ENCODE results near the gene PRR23E.

Gene PRR23E

DNA sequence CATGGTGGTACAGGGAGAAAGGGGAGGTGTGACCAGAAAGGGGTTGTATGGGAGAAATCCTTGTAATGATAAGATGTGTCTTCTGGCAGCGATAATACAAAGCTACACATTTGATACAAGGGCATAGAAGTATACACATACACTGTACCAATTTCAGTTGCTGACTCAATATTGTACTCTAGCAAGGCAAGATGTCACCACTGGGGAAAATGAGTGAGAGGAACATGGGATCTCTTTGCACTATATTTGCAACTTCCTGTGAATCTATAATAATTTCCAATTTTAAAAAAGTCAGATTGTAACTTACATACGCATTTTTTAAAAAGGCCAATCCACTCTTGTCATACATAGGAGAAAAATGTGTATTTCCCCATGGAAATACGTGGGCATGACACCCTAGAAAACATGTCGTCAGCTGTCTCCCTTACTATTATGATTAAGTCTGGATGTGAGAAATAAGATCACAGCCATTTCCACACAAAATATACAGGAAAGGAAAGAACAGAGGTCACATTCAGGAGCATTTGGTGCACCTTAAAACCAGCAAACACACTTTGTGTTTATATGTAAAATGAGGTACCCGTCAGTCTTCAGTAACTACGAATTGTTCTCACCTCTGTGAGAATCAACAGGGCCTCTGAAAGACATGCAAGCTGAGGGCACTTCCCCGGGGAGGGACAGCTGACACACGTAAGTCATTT lies 22.9 kb downstream of the PRR23E start:
- no peak overlapping the region for H3K27ac ChIP-seq (ENCODE audit: insufficient read depth, low read depth, low read length, poor library complexity, severe bottlenecking)
- peaks cover 22% of the 10 kb centered on the region for H3K4me1 ChIP-seq (ENCODE audit: control insufficient read depth, insufficient read depth, low read length)
- no peaks in the 10 kb centered on the region for H3K36me3 ChIP-seq (ENCODE audit: control insufficient read depth, insufficient read depth, low read length)
- H3K27me3 ChIP-seq (ENCODE audit: control insufficient read depth, insufficient read depth, low read length, poor library complexity, severe bottlenecking): no peaks in the 10 kb centered on the region
- 62 to 73% methylated on average over 6 to 8 of the region's 8 CpGs for WGBS, 2 experiments
- H3K4me3 ChIP-seq (ENCODE audit: insufficient read depth, low read depth, low read length): no peak overlapping the region
- H3K9me3 ChIP-seq (ENCODE audit: control insufficient read depth, low read length): no peaks in the 10 kb centered on the region

DNA sequence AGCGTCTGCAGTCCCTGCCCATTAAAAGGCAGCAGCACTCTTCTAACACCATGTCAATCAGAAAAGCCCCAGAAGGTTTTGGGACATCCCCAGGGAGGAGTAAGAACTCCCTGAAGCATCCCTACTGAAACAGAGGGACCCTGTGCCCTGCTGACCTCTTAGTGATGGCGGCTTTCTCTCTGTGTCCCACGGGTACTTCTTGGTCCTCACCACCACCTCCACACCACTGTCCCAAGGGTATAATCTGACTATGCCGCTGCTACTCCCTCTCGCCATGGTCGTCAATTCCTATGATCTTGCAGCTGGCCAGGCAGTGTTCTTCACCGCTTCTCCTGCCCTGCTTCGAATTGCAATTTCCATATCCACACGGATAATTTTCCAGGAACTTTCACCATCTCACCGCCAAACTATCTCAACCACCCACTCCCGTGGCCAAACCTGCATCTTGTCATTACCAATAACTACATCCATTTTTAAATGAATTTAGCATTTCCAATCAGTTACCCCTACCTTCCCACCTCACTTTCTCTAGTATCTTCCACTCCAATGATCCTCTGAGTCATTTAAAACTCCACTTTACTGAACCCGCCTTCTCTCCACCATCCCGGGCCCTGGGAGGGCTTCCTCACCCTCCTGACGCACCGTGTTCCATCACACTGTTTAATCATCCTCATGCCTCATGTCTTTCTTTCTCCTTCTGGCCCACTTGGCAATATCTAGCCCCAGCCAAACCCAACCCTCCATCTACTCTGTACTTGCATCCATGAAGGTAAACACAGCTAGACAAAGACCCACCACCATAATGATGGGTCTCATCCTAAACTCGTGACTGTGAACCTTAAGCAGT lies 23.7 kb downstream of the PRR23E start:
- Histone ChIP-seq H3K36me3 (ENCODE audit: control insufficient read depth, insufficient read depth, low read length) (no peaks in the 10 kb centered on the region), H3K4me1 (ENCODE audit: control insufficient read depth, insufficient read depth, low read length) (peaks cover 29% of the 10 kb centered on the region), H3K9me3 (ENCODE audit: control insufficient read depth, low read length) (no peaks in the 10 kb centered on the region), H3K4me3 (ENCODE audit: insufficient read depth, low read depth, low read length) (no peak overlapping the region), H3K27ac (ENCODE audit: insufficient read depth, low read depth, low read length, poor library complexity, severe bottlenecking) (no peak overlapping the region), H3K27me3 (ENCODE audit: control insufficient read depth, insufficient read depth, low read length, poor library complexity, severe bottlenecking) (no peaks in the 10 kb centered on the region)
- 89% methylated on average over 16 of the region's 16 CpGs for WGBS, 2 experiments

DNA sequence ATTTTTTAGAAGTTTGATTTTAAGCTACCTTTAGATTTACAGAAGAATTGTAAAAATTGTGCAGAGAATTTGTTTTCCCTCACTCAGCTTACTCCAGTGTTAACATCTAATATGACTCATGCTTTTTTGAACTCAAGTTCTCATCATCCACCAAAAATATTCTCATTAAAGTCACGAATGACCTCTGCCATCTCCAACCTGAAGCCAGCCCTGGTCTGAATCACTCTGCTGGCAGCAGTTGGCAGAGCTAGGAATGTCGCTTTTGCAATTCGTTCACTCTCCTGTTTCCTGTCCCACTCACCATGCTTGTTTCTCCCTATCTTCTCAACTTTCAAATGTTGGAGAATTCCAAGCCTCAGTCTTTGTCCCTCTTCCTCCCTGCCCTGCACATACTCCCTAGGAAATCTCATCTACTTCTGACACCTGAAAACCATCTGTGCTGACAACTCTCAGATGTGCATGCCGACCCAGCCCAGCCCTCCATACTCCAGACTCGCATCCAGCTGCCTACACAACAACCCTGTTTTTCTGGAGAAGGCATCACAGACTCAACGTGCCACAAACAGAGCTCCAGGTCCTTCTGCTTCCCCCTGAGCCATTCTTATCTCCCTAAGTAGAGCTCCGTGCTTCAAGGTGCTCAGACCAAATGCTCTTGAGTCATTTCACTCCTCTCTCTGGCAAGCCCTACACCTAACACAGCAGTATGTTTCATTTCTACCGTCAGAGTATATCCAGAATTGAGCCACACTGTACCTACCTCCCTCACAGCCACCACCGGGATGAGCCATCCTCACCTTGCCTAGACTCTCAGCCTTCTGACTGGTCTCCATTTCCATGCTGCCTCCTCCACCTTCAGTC lies 24.9 kb downstream of the PRR23E start:
- H3K36me3 ChIP-seq (ENCODE audit: control insufficient read depth, insufficient read depth, low read length): no peaks in the 10 kb centered on the region
- H3K27ac ChIP-seq (ENCODE audit: insufficient read depth, low read depth, low read length, poor library complexity, severe bottlenecking): no peak overlapping the region
- WGBS, 2 experiments: 90 to 93% methylated on average over 9 of the region's 9 CpGs
- H3K9me3 ChIP-seq (ENCODE audit: control insufficient read depth, low read length): no peaks in the 10 kb centered on the region
- no peak overlapping the region for H3K4me3 ChIP-seq (ENCODE audit: insufficient read depth, low read depth, low read length)
- H3K27me3 ChIP-seq (ENCODE audit: control insufficient read depth, insufficient read depth, low read length, poor library complexity, severe bottlenecking): no peaks in the 10 kb centered on the region
- H3K4me1 ChIP-seq (ENCODE audit: control insufficient read depth, insufficient read depth, low read length): peaks cover 34% of the 10 kb centered on the region

DNA sequence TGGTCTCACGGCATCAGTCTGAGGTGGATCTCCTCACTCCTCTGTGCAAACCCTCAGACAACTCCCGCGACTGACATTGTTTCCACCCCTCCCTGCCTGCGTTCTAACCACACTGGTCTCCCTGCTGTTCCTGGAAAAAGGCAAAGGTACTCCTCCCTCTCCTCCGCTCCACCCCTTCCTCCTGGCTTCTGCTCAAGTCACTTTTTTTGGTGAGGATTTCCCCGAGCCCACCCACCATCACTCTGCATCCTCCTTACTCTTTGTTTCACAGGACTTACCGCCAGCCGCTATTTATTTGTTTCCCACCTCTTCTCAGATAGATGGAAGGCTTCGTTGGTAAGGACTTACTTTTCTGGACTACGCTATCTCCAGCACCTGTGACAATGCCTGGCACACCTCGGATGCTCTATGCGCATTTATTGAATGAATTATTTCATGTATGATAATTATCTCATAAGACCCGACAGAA lies 25.6 kb downstream of the PRR23E start:
- Histone ChIP-seq H3K27ac (ENCODE audit: insufficient read depth, low read depth, low read length, poor library complexity, severe bottlenecking) (no peak overlapping the region), H3K4me1 (ENCODE audit: control insufficient read depth, insufficient read depth, low read length) (peaks cover 34% of the 10 kb centered on the region), H3K36me3 (ENCODE audit: control insufficient read depth, insufficient read depth, low read length) (no peaks in the 10 kb centered on the region), H3K4me3 (ENCODE audit: insufficient read depth, low read depth, low read length) (no peak overlapping the region), H3K27me3 (ENCODE audit: control insufficient read depth, insufficient read depth, low read length, poor library complexity, severe bottlenecking) (no peaks in the 10 kb centered on the region), H3K9me3 (ENCODE audit: control insufficient read depth, low read length) (no peaks in the 10 kb centered on the region)
- WGBS, 2 experiments: 71 to 79% methylated on average over 10 to 12 of the region's 13 CpGs

DNA sequence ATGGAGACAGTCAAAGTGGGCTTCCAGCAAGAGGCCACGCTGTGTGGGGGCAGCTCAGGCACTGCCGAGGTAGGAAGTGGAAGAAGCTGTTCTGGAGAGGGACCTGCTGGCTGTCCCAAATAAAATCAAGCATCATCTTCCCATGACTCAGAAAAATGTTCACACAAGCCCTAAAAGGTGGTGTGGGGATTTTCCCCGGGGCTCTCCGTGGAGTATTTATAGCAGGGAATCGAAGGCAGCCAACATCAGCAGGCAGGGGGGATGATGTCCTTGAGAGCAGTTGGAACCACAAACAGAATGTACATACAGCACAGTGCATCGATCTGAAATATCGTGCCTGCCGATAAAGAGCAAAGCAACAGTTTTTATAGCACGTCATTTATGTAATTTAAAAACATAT lies 27.6 kb downstream of the PRR23E start:
- Histone ChIP-seq H3K36me3 (ENCODE audit: control insufficient read depth, insufficient read depth, low read length) (no peaks in the 10 kb centered on the region), H3K4me1 (ENCODE audit: control insufficient read depth, insufficient read depth, low read length) (peaks cover 23% of the 10 kb centered on the region), H3K4me3 (ENCODE audit: insufficient read depth, low read depth, low read length) (no peak overlapping the region), H3K9me3 (ENCODE audit: control insufficient read depth, low read length) (no peaks in the 10 kb centered on the region), H3K27me3 (ENCODE audit: control insufficient read depth, insufficient read depth, low read length, poor library complexity, severe bottlenecking) (no peaks in the 10 kb centered on the region), H3K27ac (ENCODE audit: insufficient read depth, low read depth, low read length, poor library complexity, severe bottlenecking) (no peak overlapping the region)
- WGBS, 2 experiments: 91 to 97% methylated on average over 9 of the region's 9 CpGs

DNA sequence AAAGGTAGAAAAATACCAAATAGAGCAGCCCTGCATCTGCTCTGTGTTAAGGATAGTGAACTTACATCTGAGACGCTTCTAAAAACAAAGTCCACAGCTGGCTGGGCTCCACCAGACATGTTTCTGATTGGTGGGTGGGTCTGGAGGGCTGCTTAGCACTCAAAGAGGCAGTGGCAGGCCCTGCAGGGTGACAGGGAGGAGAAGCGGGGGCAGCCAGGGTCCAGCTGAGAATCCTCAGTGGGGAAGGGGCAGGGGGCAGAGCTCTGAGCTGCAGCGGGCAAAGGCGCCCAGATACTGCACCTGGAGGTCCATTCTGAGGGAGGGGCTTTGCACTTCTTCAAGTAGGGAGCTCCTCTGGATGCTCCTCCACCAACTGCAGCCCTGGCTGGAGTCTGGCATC lies 28.1 kb downstream of the PRR23E start:
- H3K9me3 ChIP-seq (ENCODE audit: control insufficient read depth, low read length): no peaks in the 10 kb centered on the region
- H3K27ac ChIP-seq (ENCODE audit: insufficient read depth, low read depth, low read length, poor library complexity, severe bottlenecking): no peak overlapping the region
- no peaks in the 10 kb centered on the region for H3K27me3 ChIP-seq (ENCODE audit: control insufficient read depth, insufficient read depth, low read length, poor library complexity, severe bottlenecking)
- no peak overlapping the region for H3K4me3 ChIP-seq (ENCODE audit: insufficient read depth, low read depth, low read length)
- 83 to 85% methylated on average over 4 of the region's 4 CpGs for WGBS, 2 experiments
- no peaks in the 10 kb centered on the region for H3K36me3 ChIP-seq (ENCODE audit: control insufficient read depth, insufficient read depth, low read length)
- peaks cover 20% of the 10 kb centered on the region for H3K4me1 ChIP-seq (ENCODE audit: control insufficient read depth, insufficient read depth, low read length)

DNA sequence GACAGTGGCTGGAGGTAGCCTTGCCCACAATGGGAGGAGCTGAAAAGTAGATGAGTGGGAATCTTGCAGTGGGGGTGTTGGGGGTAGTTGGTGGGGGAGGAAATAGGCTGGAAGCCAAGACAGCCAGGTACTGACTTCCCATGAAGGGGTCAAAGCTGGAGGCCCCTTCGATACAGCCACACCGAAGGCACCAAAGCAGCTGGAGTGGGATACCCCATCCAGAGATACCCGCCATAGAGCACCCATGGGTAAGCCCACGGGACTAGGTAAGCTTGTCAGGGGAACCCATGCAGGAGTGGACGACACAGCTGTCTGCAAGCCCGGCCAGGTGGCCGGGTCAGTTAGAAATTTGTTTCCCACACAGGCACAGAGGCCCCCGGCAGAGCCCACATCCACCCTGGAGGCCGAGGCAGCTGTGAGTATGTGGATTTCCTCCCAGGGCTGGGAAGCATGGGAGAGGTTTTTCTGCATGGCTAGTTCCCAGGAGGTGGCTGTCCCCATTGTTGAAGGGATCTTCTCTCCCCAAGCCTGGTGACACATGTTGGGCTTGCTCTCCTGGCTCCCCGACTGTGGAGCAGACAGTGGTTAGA lies 28.6 kb downstream of the PRR23E start:
- no peak overlapping the region for H3K27ac ChIP-seq (ENCODE audit: insufficient read depth, low read depth, low read length, poor library complexity, severe bottlenecking)
- H3K4me3 ChIP-seq (ENCODE audit: insufficient read depth, low read depth, low read length): no peak overlapping the region
- WGBS, 2 experiments: 87 to 92% methylated on average over 10 of the region's 10 CpGs
- H3K27me3 ChIP-seq (ENCODE audit: control insufficient read depth, insufficient read depth, low read length, poor library complexity, severe bottlenecking): no peaks in the 10 kb centered on the region
- peaks cover 16% of the 10 kb centered on the region for H3K4me1 ChIP-seq (ENCODE audit: control insufficient read depth, insufficient read depth, low read length)
- no peaks in the 10 kb centered on the region for H3K36me3 ChIP-seq (ENCODE audit: control insufficient read depth, insufficient read depth, low read length)
- H3K9me3 ChIP-seq (ENCODE audit: control insufficient read depth, low read length): no peaks in the 10 kb centered on the region

DNA sequence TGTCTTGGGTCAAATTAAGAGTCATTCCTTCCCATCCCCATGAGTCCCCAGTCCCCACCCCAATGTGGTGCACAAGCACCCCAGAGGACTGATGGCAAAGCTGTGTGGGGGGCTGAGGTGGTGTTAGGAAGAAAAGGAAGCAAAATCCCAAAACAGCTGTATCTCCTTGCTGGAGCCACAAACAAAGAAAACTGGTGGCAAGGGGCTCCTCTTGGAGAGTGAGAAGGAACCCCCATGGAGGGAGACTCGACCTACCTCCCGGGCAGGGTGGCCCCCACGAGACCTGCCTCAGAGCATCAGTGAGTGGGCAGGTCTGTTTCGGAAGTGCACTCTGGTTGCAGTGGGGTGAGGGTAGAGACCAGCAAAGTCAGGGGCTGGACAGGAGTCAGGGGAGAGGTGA lies 29.2 kb downstream of the PRR23E start:
- Histone ChIP-seq H3K27ac (ENCODE audit: insufficient read depth, low read depth, low read length, poor library complexity, severe bottlenecking) (no peak overlapping the region), H3K9me3 (ENCODE audit: control insufficient read depth, low read length) (no peaks in the 10 kb centered on the region), H3K27me3 (ENCODE audit: control insufficient read depth, insufficient read depth, low read length, poor library complexity, severe bottlenecking) (no peaks in the 10 kb centered on the region), H3K4me1 (ENCODE audit: control insufficient read depth, insufficient read depth, low read length) (peaks cover 16% of the 10 kb centered on the region), H3K4me3 (ENCODE audit: insufficient read depth, low read depth, low read length) (no peak overlapping the region), H3K36me3 (ENCODE audit: control insufficient read depth, insufficient read depth, low read length) (no peaks in the 10 kb centered on the region)
- WGBS, 2 experiments: 94% methylated on average over 4 of the region's 4 CpGs

DNA sequence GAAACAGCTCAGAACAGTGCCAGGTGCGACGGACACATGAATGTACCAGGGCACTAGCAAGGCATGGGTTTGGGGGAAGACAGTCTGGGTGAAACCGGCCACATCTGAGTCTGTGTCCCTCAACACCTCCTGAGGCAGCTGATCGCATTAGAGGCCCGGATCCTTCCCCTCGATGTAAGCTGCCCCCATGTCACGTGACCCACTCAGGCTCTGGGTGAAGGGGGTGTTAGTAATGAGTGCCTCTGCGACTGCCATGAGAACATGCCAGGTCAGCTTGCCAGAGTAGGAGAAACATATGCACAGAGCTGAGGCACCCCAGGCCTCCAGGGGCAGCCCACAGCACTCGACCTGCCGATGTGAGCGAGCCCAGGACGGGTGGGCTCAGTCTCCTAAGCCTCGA lies 29.7 kb downstream of the PRR23E start:
- Histone ChIP-seq H3K36me3 (ENCODE audit: control insufficient read depth, insufficient read depth, low read length) (no peaks in the 10 kb centered on the region), H3K4me1 (ENCODE audit: control insufficient read depth, insufficient read depth, low read length) (peaks cover 20% of the 10 kb centered on the region), H3K4me3 (ENCODE audit: insufficient read depth, low read depth, low read length) (no peak overlapping the region), H3K27ac (ENCODE audit: insufficient read depth, low read depth, low read length, poor library complexity, severe bottlenecking) (no peak overlapping the region), H3K9me3 (ENCODE audit: control insufficient read depth, low read length) (no peaks in the 10 kb centered on the region), H3K27me3 (ENCODE audit: control insufficient read depth, insufficient read depth, low read length, poor library complexity, severe bottlenecking) (no peaks in the 10 kb centered on the region)
- WGBS, 2 experiments: 88 to 89% methylated on average over 13 of the region's 13 CpGs

Measured in ectodermal cell (in vitro differentiated cells).